Adrenal gland (tissue), 12 donors: Measurements from ENCODE around the gene PRPF38A. TPM values are rescaled to one million over a fixed set of nuclear protein-coding genes. Genes with fewer than 3 reads are reported as not detected.

Source experiments
- DNase-seq, 7 donors: peaks; one replicate each; pipeline ENCODE4 v3.0.0-alpha.2; 2019 to 2020
- H3K27ac ChIP-seq, 5 donors: fragments of 200-600 bp; sonication (generic) in 4 of 5; 1 replicate in 3 of 5; 2 replicates in 2 of 5; pipeline versions ENCODE4 v1.5.1 to v1.8.0; 2016 to 2020; ENCODE audit warnings: mild to moderate bottlenecking in 1 of 5
- H3K27me3 ChIP-seq: fragments of 200-600 bp; 2 replicates; pipeline ENCODE4 v1.8.0; 2021
- H3K36me3 ChIP-seq, 2 donors: fragments of 200-600 bp; replicated peaks in 1 of 2; 1 replicate in 1 of 2; 2 replicates in 1 of 2; pipeline versions ENCODE4 v1.5.1 to v1.8.0; 2018 to 2022
- H3K4me1 ChIP-seq, 2 donors: fragments of 200-600 bp; replicated peaks in 1 of 2; 1 replicate in 1 of 2; 2 replicates in 1 of 2; pipeline versions ENCODE4 v1.5.1 to v1.8.0; 2018 to 2021
- H3K4me3 ChIP-seq, 4 donors: fragments of 200-600 bp; sonication (generic) in 3 of 4; one replicate each; pipeline ENCODE4 v1.5.1; 2016 to 2018
- H3K9me3 ChIP-seq, 3 donors: fragments of 200-600 bp; sonication (generic) in 1 of 3; replicated peaks in 1 of 3; 1 replicate in 2 of 3; 2 replicates in 1 of 3; pipeline versions ENCODE4 v1.5.1 to v1.8.0; 2016 to 2021
- POLR2A ChIP-seq, 2 donors: fragments of 450-650 bp; IDR thresholded peaks; one replicate each; pipeline ENCODE4 v1.6.1; 2017; ENCODE audit warnings: antibody characterized with exemption in 2 of 2, mild to moderate bottlenecking in 2 of 2, moderate library complexity in 1 of 2
- WGBS, 4 donors: extraction: QIAGEN DNeasy Blood & Tissue Kit in 2 of 4; methylation state at CpG; one replicate each; pipeline versions ENCODE4 v1.1.5 to v1.1.7; 2013 to 2017; 5-methylcytosine and 5-hydroxymethylcytosine counted together
- intact Hi-C, 2 donors: fragments of 100-400 bp; cut with DNase I; formaldehyde crosslinking; loops; one replicate each; pipeline versions ENCODE4 v1.14.1 to v1.15.0; 2022 to 2023
- polyA plus RNA-seq, 3 donors: library from polyadenylated mRNA; stranded (reverse); fragments of 200-250 nt in 2 of 3; fragments of 350-450 nt in 1 of 3; fragmentation: Illumina TruSeq in 1 of 3; extraction: RNeasy Lipid Tissue Mini Kit (QIAGEN cat#74804) in 1 of 3; gene quantifications; one replicate each; pipeline ENCODE4 v1.2.3, GENCODE V29; 2013 to 2014
- total RNA-seq, 9 donors: library from RNA; depleted of rRNA in 4 of 9; stranded (reverse); fragments of >200 nt in 4 of 9; fragments of 120-200 nt in 1 of 9; fragmentation: NEBNext Ultra II Directional in 1 of 9; extraction: Animal tissue kit (Norgen Biotek cat#: 25700) in 1 of 9; gene quantifications; one replicate each; pipeline versions ENCODE4 v1.1.0 to v1.2.4, GENCODE V29; 2013 to 2023
- TF ChIP-seq, protein P1 (sequence below), 6 experiments: fragments of 450-650 bp in 4 of 6; fragments of 200-600 bp in 2 of 6; sonication (generic) in 1 of 6; IDR thresholded peaks; 1 replicate in 5 of 6; 2 replicates in 1 of 6; pipeline versions ENCODE4 v1.5.1 to v1.8.0; 2016 to 2021; ENCODE audit warnings: antibody characterized with exemption in 6 of 6, mild to moderate bottlenecking in 2 of 6, moderate library complexity in 1 of 6
- donor health status: healthy with polysubstance abuse.
- donor health status: Bipolar disorder and iron deficiency.
- donor health status: DM: yes; HTN: yes; CAD: no.
- donor health status: DM: no; HTN: no; CAD: no.
- donor health status: DM: no; HTN: no; CAD: no.
- donor health status: DM: yes; HTN: yes; CAD: no.

The PRPF38A gene
- total and polyA plus RNA-seq, 12 donors = 5.1 to 33.7 (median 18.6) TPM

DNA sequence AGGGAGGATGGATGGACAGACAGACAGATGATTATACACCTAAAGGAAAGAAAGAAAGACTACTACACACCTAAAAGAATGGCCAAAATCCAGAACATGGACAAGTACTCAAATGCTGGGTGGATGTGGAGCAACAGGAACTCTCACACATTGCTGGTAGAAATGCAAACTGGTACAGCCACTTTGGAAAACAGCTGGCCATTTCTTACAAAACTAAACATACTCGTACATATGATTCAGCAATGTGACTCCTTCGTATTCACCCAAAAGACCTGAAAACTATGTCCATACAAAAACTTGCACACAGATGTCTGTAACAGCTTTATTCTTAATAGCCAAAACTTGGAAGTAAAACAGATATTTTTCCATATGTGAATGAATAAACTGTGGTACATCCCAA is 51.3 kb downstream of the PRPF38A start:
- no peaks in the 10 kb centered on the region for H3K9me3 ChIP-seq
- H3K4me3 ChIP-seq = no peak overlapping the region
- H3K36me3 ChIP-seq = peaks cover 0 to 6% of the 10 kb centered on the region in 2 donors
- TF ChIP-seq POLR2A (IDR thresholded peaks at IDR 0.05) = no peak
- TF ChIP-seq, protein P1, sequence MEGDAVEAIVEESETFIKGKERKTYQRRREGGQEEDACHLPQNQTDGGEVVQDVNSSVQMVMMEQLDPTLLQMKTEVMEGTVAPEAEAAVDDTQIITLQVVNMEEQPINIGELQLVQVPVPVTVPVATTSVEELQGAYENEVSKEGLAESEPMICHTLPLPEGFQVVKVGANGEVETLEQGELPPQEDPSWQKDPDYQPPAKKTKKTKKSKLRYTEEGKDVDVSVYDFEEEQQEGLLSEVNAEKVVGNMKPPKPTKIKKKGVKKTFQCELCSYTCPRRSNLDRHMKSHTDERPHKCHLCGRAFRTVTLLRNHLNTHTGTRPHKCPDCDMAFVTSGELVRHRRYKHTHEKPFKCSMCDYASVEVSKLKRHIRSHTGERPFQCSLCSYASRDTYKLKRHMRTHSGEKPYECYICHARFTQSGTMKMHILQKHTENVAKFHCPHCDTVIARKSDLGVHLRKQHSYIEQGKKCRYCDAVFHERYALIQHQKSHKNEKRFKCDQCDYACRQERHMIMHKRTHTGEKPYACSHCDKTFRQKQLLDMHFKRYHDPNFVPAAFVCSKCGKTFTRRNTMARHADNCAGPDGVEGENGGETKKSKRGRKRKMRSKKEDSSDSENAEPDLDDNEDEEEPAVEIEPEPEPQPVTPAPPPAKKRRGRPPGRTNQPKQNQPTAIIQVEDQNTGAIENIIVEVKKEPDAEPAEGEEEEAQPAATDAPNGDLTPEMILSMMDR (IDR thresholded peaks at IDR 0.05) = no peak
- H3K4me1 ChIP-seq = peaks cover 0 to under 1% of the 10 kb centered on the region in 2 donors
- WGBS, 4 donors = 88 to 98% (median 95%) methylated on average over 2 of the region's 2 CpGs
- intact Hi-C loops = no loop called here
- no peak for DNase-seq
- no peak overlapping the region for H3K27ac ChIP-seq
- no peaks in the 10 kb centered on the region for H3K27me3 ChIP-seq

- Histone ChIP-seq H3K9me3 (no peaks in the 10 kb centered on the region), H3K27me3 (no peaks in the 10 kb centered on the region), H3K27ac (no peak overlapping the region), H3K4me3 (no peak overlapping the region), H3K36me3 (no peaks in the 10 kb centered on the region), H3K4me1 (peaks cover 0 to 16% of the 10 kb centered on the region in 2 donors)
- intact Hi-C loops = no loop called here
- TF ChIP-seq POLR2A (IDR thresholded peaks at IDR 0.05) = no peak
- TF ChIP-seq, protein P1 (IDR thresholded peaks at IDR 0.05) = no peak
- WGBS, 4 donors = 79 to 100% (median 89%) methylated on average over 1 of the region's 1 CpG
- no peak for DNase-seq
These were observed 56.3 kb downstream of the PRPF38A start for GRCh38 chr1:52460694-52461093.

GRCh38 chr1:52461821-52462220 is 57.4 kb downstream of the PRPF38A start:
- H3K4me1 ChIP-seq = peaks cover 0 to 16% of the 10 kb centered on the region in 2 donors
- H3K27me3 ChIP-seq = no peaks in the 10 kb centered on the region
- no peaks in the 10 kb centered on the region for H3K9me3 ChIP-seq
- no peaks in the 10 kb centered on the region for H3K36me3 ChIP-seq
- H3K4me3 ChIP-seq = no peak overlapping the region
- no peak overlapping the region for H3K27ac ChIP-seq
- intact Hi-C loops = no loop called here
- no peak for DNase-seq
- WGBS, 4 donors = 80 to 94% (median 83%) methylated on average over 1 of the region's 1 CpG
- TF ChIP-seq, protein P1 (IDR thresholded peaks at IDR 0.05) = no peak
- TF ChIP-seq POLR2A (IDR thresholded peaks at IDR 0.05) = no peak

DNA sequence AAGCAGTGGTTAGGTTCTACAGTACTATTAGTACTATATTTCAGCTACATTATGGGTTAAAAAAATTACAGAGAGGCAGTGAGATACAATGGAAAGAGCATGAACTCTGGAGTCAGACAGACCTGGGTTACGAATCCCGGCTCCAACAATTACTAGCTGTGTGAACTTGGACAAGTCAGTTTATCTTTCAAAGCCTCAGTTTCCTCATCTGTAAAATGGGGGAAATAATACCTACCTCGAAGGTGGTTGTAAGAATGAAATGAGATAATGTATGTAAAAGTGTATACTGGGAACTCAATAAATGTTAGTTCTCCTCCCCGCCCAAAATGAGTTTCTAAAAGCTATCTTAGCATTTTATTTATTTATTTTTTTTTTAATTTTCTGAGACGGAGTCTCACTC is 59.5 kb downstream of the PRPF38A start:
- H3K9me3 ChIP-seq = no peaks in the 10 kb centered on the region
- intact Hi-C loops = no loop called here
- no peaks in the 10 kb centered on the region for H3K36me3 ChIP-seq
- TF ChIP-seq, protein P1 (IDR thresholded peaks at IDR 0.05) = no peak
- TF ChIP-seq POLR2A (IDR thresholded peaks at IDR 0.05) = no peak
- no peak overlapping the region for H3K27ac ChIP-seq
- no peak overlapping the region for H3K4me3 ChIP-seq
- H3K27me3 ChIP-seq = no peaks in the 10 kb centered on the region
- peaks cover 0 to 16% of the 10 kb centered on the region in 2 donors for H3K4me1 ChIP-seq
- WGBS, 4 donors = 94 to 98% (median 96%) methylated on average over 5 of the region's 5 CpGs
- DNase-seq = no peak
